Measurements from ENCODE around the gene C3orf20.

Gene C3orf20

DNA sequence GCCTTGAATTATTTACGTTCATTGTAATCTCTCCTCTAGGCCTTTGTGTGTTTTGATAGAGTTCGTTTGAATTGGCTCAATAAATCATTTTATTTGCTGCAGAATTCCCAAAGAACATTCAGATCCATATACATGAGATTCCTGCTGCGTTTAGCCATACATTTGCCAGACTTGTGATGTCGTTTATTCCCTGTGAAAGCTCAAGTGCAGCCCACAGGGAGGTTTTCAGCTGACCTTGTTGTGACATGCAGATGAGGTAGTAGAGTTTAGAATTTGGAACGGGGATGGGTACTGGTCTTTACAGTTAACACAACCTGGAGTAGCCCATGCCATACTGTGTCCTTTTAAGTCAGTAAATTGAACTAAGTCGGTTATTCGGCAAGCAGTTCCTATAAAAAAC is at the start of gene C3orf20:
C3orf20 (plus strand) TSS at position 301 of the 400 bp plus-strand sequence. CDS start 7,573 bp downstream, outside the sequence.
- no peak for TF ChIP-seq ZFX (IDR thresholded peaks at IDR 0.05)
- TF ChIP-seq, protein P1, sequence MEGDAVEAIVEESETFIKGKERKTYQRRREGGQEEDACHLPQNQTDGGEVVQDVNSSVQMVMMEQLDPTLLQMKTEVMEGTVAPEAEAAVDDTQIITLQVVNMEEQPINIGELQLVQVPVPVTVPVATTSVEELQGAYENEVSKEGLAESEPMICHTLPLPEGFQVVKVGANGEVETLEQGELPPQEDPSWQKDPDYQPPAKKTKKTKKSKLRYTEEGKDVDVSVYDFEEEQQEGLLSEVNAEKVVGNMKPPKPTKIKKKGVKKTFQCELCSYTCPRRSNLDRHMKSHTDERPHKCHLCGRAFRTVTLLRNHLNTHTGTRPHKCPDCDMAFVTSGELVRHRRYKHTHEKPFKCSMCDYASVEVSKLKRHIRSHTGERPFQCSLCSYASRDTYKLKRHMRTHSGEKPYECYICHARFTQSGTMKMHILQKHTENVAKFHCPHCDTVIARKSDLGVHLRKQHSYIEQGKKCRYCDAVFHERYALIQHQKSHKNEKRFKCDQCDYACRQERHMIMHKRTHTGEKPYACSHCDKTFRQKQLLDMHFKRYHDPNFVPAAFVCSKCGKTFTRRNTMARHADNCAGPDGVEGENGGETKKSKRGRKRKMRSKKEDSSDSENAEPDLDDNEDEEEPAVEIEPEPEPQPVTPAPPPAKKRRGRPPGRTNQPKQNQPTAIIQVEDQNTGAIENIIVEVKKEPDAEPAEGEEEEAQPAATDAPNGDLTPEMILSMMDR (conservative IDR thresholded peaks at IDR 0.05): no peak

DNA sequence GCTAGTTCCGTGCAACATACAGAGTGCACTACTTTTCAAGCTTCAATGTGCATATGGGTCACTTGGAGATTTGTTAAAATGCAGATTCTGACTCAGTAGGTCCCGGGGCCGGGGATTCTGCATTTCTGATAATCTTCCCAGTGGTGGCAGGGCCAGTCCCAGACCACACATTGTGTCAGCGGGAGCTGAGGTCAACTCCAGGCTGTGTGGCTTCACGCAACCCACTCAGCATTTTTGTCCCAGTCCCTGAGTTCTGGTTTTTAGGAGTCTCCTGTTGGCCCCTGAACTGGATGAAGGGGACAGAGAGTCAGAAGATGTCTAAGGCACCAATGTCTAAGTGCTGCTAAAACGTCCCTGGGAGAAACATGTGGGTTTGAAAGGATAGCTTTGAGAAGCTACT is 49.5 kb upstream of the C3orf20 start:
- H3K27ac ChIP-seq: no peak overlapping the region
- TF ChIP-seq, protein P1 (conservative IDR thresholded peaks at IDR 0.05): no peak
- TF ChIP-seq ZFX (IDR thresholded peaks at IDR 0.05): no peak

More for the DNA sequence above, at the start of gene C3orf20:
- H3K27ac ChIP-seq: no peak within 1 kb of the TSS

DNA sequence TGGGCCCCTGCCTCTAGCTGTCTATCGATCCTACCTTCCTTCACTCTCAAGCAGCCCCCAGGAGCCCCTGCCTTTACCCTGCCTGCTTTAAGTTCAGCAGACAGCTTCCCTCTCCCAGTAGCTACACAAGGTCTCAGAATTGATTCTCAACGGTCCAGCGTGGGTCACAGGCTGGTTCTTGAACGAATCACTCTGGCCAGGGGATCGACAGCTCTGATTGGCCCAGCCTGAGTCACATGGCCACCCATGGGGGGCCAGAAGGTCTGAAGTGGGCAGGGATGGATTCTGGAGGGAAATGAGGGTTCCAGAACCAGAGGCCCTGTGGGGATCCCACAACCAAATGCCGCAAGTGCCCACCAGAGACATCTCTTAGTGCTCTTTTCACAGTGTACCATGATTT is 47.1 kb upstream of the C3orf20 start:
- H3K27ac ChIP-seq: no peak overlapping the region
- TF ChIP-seq ZFX (IDR thresholded peaks at IDR 0.05): no peak
- TF ChIP-seq, protein P1 (conservative IDR thresholded peaks at IDR 0.05): no peak

DNA sequence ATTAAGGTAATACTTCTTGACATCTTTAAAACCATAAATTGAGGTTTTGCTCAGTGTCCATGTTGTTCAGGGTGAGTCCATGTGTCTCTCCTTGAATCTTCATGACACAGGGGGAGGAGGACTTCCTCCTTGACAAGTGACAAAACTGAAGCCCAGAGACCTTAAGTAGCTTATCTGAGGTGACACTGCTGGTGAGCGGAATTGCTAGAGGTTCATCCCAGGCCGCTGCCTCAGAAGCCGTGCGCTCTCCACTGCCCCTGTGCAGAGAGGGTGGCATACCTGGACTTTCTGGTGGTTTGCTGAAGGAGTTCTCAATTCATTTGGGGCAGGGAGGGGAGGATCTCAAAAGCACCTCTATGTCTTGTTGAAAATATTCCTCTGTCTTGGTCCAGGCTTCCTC is 46.5 kb upstream of the C3orf20 start:
- no peak for TF ChIP-seq ZFX (IDR thresholded peaks at IDR 0.05)
- TF ChIP-seq, protein P1 (conservative IDR thresholded peaks at IDR 0.05): no peak
- H3K27ac ChIP-seq: no peak overlapping the region

DNA sequence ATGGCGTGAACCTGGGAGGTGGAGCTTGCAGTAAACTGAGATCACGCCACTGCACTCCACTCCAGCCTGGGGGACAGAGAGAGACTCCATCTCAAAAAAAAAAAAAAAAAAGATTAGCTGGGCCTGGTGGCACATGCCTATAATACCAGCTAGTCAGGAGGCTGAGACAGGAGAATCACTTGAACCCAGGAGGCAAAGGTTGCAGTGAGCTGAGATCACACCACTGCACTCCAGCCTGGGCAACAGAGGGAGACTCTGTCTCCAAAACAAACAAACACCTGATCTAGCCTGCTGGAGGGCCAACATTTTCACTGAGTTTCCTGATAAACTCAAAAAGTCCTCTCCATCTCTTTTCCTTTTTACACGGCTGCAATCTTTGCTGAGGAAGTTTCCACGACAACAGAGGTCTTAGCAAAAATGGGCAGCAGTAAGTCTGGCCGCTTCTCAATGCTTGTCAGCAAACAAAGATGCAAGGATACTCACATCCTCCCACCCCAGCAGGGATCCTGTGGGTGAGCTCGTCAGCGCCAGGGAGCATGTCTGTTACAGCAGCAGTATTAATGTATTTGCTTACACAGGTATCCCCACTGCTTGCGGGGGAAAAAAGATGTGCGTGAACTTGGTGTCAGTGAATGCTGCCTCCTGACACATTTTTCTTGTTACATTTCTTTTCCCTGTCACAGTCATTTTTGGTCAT is 44.4 kb upstream of the C3orf20 start:
- TF ChIP-seq, protein P1 (conservative IDR thresholded peaks at IDR 0.05): no peak
- TF ChIP-seq ZFX (IDR thresholded peaks at IDR 0.05): no peak
- no peak overlapping the region for H3K27ac ChIP-seq

DNA sequence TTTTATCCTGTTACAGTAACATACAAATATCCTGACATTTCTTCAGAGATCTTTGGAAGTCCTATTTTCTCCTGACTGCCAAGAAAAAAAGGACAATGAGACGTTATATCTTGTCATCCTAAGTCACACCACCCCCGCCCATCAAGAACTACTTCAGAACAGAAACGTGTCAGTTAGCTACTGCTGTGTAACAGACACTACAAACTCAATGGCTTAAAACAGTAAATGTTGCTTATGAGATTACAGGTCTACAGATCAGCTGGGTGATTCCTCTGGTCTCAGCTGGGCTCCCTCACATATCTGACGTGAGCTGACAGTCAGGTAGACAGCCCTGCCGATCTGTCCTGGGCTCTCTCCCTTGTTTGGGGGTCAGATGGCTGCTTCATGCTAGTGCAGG is 43.8 kb upstream of the C3orf20 start:
- H3K27ac ChIP-seq: no peak overlapping the region
- TF ChIP-seq ZFX (IDR thresholded peaks at IDR 0.05): no peak
- TF ChIP-seq, protein P1 (conservative IDR thresholded peaks at IDR 0.05): no peak

DNA sequence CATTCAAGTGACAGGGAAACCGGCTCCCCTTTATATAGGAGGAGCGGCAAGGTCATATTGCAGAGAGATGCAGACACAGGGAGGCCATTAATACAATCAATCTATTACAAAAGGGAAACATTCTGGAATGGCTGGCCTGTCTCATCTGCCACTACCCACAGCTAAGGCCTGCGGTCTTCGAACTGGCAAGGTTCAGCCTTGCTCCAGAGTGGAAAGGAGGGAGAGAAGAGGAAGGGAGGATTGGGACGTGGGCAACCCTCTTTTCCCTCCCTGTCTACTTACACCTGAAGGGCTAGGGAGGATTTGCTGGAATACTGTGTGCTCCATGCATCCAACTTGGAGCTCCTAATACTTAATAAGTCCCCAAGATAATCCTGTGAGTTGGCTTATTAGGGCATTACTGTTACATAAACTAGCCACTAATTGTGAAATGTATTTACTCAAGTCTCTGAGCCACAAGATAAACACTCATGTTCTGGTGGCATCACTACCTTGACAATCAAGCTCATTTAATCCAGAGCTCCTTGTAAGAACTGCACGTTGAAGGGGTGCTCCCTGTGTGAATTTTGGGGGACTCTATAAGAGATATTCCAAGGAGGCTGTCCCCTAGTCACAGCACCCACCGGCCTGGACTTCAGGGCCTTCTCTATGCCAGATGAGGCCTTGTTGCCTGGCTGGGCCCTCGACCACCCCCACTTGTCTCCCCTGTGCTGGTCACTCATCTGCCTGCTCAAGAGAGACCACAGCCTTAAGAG is 43.1 kb upstream of the C3orf20 start:
- no peak overlapping the region for H3K27ac ChIP-seq
- no peak for TF ChIP-seq ZFX (IDR thresholded peaks at IDR 0.05)
- TF ChIP-seq, protein P1 (conservative IDR thresholded peaks at IDR 0.05): no peak
